Measurements from ENCODE around the gene CLIC5.

CLIC5 gene

DNA sequence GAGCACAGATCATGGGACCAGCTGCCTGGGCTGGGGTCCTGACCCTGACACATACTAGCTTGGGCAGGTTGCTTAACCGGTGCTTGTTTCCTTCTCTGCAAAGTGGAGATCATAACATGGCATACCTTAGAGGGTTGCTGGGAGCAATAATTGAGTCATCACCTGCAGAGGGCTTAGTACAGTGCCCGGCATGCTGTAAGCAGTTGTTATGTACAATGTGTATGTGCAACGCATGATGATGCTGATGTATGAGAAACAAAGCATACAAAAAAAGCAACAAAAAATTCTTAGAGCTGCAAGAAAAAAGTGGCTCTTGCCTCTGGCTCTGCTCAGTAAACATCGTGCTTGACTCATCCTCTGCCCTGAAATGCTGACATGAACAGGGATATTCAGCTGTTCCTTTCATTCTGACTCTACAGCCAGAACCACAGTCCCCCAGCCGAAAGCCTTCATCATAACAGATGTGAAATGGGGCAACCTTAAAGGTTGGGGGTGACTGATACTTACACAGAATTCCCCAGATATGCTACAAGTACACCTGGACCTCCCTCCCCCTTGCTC is 91.7 kb downstream of the CLIC5 start:
- DNase-seq, result no peak

GRCh38 chr6:45922728-45923351 is 92.8 kb downstream of the CLIC5 start:
- DNase-seq, result peak; percentile 56

DNA sequence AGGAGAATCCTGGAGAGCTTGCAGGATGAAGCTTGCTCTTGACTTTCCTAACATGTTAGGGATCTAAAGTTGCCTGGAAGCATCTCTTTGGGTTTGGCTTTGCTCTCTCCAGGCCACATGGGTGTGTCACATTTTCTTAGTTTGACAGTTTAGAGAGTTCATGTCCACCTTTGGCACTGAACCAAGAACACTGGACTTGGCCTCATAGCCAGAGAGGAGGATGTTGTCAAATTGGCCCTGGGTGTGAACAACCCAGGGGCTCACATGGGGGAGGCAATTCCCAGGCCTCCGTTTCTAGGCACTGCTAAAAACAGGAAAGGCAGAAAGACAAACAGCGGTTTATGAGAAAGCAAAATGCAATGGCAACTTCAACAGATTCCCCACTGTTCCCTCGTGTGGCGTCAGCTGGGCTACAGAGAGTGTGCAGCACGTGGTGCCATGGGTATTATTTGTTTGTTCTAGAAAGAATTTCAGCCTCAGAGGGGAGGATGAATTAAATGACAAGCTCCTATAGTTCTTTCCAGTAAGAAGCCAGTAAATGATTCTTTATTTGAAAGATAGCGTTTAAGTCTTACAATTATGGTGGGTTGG is 93.9 kb downstream of the CLIC5 start:
- DNase-seq, result no peak

GRCh38 chr6:45920819-45921511 is 94.7 kb downstream of the CLIC5 start:
- no peak for DNase-seq

- DNase-seq, result no peak
These were observed 98.2 kb downstream of the CLIC5 start for GRCh38 chr6:45917439-45917838.

GRCh38 chr6:45916692-45917091 is 99.0 kb downstream of the CLIC5 start:
- DNase-seq, result no peak

DNA sequence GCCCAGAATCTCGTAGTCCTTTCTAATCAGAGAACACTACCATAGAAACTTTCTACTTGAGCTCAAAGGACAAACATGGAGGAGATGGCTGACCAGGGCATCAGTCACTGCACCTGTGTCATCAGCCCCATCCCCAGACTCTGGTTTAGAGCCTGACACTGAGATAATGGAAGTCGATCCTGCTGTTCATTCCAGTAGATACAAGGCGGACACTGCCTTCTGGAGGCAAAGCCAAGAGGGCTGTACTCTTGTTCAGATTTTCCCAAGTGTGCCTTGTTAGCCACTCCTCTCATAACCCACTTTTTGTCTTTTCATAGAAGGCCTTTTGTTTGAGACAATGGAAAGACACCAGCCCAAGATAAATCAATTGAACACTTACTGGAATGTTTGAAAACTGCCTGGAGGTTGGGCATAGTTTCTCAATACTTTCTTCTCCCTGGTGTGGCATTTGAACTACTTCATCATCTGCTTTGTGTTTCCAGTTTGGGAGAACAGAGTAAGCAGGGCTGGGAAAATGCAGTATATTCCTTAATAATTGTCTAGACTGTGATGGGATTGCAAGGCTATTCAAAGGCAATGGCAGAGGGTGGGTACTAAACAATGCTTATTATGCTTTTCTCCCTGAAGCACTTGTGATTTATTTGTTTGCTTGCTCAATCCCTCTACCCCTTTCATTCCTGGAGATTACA is 99.7 kb downstream of the CLIC5 start:
- DNase-seq, result no peak

- DNase-seq, result no peak
These were observed 104.0 kb downstream of the CLIC5 start for GRCh38 chr6:45911691-45912090.

DNA sequence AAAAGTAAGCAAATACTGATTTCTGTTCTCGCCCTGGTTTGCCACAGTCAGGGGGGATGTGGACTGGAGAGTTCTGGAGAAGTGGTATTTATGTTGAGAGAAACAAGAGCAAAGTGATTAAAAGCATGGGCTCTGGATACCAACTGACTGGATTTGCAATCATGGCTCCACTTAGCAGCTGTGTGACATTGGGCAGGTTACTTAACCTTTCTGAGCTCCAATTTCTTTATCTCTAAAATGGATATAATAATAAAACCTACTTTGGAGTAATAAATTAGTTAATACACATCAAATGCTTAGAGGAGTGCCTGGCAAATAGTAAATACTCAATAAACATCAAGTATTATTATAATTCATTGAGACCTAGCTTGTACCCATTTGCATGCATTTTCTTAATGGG is 111.7 kb downstream of the CLIC5 start:
- no peak for DNase-seq

DNA sequence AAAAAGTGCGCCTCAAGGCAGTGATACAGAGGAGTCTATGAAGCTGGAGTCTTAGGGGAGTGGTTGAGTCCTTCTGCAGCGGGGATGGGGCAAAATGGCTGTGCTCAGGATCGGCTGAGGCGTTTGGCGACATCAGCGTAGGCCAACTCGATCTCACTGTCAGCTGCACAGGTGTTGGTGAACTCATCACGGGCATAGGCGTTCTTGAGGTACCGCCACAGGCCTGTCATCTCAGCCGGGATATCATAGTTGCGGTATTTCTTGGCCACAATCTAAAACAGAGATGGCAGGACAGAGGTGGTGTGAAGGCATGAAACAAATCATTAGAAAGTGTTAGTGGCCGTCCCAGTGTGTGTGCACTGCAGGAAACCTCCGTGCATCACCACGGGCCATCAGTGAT is 112.7 kb downstream of the CLIC5 start:
- DNase-seq, result no peak

GRCh38 chr6:45901767-45902650 is 113.7 kb downstream of the CLIC5 start:
- DNase-seq, result no peak

- no peak for DNase-seq
These were observed 114.6 kb downstream of the CLIC5 start for GRCh38 chr6:45900808-45901752.

DNA sequence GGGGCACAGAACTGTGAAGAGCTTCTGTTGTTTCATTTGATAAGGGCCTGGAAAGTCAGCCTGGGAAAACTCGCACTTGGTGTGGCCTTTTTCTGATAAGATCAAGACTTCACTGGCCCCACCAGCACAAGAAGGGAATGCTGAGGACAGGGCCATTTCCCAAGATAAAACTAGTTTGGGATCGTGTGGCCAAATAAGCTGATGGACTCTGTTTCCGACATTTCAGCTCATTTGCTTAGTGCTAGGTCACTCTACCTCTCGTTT is 116.0 kb downstream of the CLIC5 start:
- DNase-seq, result no peak

DNA sequence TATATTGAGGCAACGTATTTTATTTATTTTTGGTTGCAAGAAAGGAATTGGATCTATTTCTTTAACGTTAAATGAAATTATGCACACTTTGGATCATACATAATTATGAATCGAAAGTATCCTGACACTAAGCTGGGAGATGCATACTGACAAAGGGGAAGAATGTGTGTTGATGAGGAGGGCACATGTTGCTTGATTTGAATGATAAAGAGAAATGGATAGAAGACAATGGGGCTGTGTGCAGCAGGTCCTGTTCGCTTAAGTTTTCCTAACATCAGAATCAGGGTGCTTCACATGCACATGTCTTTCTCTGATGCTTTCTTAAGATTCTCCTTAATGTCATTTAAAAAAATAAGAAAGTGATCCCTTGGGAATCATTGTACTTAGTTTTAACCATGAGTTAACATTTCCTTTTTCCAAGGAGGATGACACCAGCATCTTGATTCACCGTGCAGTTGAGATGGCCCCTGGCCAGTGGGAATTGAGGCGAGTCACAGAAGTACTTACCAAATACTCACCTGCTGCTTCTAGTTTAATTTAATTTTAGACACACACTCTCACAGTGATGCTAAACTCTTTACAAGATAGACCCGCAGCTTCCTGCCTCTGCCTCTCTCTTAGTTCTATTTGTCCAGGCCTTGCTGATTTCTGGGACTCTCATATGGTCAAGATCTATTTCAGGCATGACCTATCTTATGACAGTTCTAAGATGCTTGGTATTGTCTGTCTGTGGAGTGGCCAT is 116.5 kb downstream of the CLIC5 start:
- DNase-seq, result no peak

- DNase-seq, result no peak
These were observed 118.7 kb downstream of the CLIC5 start for GRCh38 chr6:45896783-45897441.

DNA sequence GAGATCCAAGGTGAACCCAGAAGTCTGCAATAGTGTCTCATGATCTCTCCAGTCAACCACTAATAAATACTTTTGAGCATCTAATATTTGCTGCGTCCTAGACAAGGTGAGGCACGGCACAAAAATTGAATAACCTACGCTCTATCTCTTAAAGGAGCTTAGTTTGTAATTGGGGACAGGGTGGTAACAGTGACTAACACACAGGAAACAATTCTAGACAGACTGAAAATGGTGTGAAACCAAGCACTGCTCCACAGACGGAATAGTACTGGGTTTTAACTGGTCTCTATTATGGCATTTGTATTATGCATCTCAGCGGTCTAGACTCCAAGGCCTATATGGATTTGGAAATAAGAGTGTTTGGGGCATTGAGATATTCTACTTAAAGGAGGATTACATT is 120.1 kb downstream of the CLIC5 start:
- DNase-seq, result peak; percentile 35

DNA sequence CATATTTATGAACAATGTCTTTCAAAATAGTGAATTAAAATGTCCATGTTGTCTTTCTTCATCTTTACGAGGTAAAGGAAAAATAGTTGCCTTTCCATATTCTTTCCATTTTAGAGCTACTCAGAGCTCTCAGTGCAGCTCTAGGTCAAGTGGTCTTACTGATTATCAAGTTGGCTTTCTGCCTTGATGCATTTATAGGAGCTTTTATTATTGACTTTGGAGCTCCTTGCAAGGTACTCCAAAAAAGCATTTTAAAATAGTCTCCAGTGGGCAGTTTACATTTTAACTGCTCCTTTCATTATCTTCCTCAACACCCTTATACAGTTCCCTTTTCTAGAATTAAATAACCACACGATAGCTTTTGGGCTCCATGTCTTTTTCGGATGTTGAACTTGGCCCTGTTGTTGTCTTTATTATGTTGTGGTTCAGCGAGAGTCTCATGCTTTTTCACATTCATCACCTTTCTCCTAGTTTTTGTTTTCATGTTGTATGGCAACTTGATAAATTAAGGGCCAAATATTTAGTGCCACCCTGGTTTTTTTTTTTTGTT is 122.9 kb downstream of the CLIC5 start:
- DNase-seq, result no peak

DNA sequence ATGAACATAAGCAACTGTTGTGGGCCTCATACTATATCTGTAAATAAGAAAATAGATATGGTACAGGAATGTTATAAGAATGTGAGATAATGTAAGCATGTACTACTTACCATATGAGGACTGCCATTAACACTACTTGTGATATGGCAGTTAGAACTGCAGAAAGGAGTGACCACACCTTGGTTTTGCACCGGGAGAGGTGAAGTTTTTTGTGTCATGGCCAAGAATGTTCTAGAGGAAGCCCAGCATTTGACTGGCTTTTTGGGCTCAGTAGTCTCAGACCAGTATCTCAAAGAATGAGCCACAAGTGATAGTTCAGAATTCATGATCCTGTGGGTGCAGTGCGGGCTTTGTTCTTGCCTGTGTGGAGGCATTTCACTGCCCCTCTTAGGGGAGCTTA is 123.5 kb downstream of the CLIC5 start:
- no peak for DNase-seq

GRCh38 chr6:45886776-45887175 is 128.9 kb downstream of the CLIC5 start:
- no peak for DNase-seq

GRCh38 chr6:45884336-45884735 is 131.3 kb downstream of the CLIC5 start:
- DNase-seq, result no peak
